B cell (primary cell): ENCODE results near the gene TMC3. TPM values are rescaled to one million over a fixed set of nuclear protein-coding genes. Genes with fewer than 3 reads are reported as not detected.

Experiments used
- ATAC-seq: fragments of 200-7000 bp; cut with Tn5 transposase; one replicate; pipeline ENCODE4 v1.10.0; 2021; ENCODE audit warnings: low read depth, mild to moderate bottlenecking, moderate number of reproducible peaks, moderate library complexity
- CTCF ChIA-PET: fragments of 350-600 bp; sonication (Branson Sonifier 250); formaldehyde crosslinking; loops from one replicate; lab custom pipeline; 2021; ENCODE audit warnings: antibody characterized with exemption, inconsistent platforms; lab: Charles Lee
- POLR2A ChIA-PET: fragments of 350-600 bp; sonication (Branson Sonifier 250); formaldehyde crosslinking; loops from one replicate; lab custom pipeline; 2021; ENCODE audit warnings: antibody characterized with exemption; lab: Charles Lee
- DNase-seq: peaks from one replicate; pipeline ENCODE4 v3.0.0; 2013
- H2AFZ ChIP-seq: 2 replicates; pipeline ENCODE4 v1.6.1; 2012; ENCODE audit warnings: mild to moderate bottlenecking, low read depth, low read length; ENCODE audit not compliant: insufficient read depth, poor library complexity, severe bottlenecking
- H3K27ac ChIP-seq, 2 donors: 1 replicate in 1 of 2; 2 replicates in 1 of 2; pipeline ENCODE4 v1.5.1; 2012 to 2013; ENCODE audit warnings: low read length in 2 of 2, mild to moderate bottlenecking in 2 of 2, moderate library complexity in 1 of 2
- H3K27me3 ChIP-seq, 4 experiments: fragments of 200-600 bp in 1 of 4; sonication (generic) in 1 of 4; replicated peaks in 1 of 4; 1 replicate in 2 of 4; 2 replicates in 2 of 4; pipeline versions ENCODE4 v1.6.1 to v1.7.0; 2013 to 2016; ENCODE audit warnings: low read length in 3 of 4, mild to moderate bottlenecking in 2 of 4, mixed read lengths in 1 of 4, moderate library complexity in 1 of 4; ENCODE audit not compliant: insufficient read depth in 4 of 4, control insufficient read depth in 3 of 4; ENCODE audit errors: control extremely low read depth in 1 of 4
- H3K36me3 ChIP-seq, 2 experiments: replicated peaks in 1 of 2; 1 replicate in 1 of 2; 2 replicates in 1 of 2; pipeline versions ENCODE4 v1.6.1 to v1.7.1; 2013; ENCODE audit warnings: low read length in 1 of 2; ENCODE audit not compliant: insufficient read depth in 2 of 2, control insufficient read depth in 1 of 2; ENCODE audit errors: control extremely low read depth in 1 of 2, extremely low read depth in 1 of 2
- H3K4me1 ChIP-seq, 2 donors: fragments of 200-600 bp in 1 of 2; sonication (generic) in 1 of 2; 1 replicate in 1 of 2; 2 replicates in 1 of 2; pipeline versions ENCODE4 v1.5.1 to v1.6.1; 2013 to 2017; ENCODE audit warnings: low read length in 2 of 2; ENCODE audit not compliant: control insufficient read depth in 2 of 2, insufficient read depth in 2 of 2
- H3K4me2 ChIP-seq: replicated peaks from 2 replicates; pipeline ENCODE3; 2012; ENCODE audit warnings: mild to moderate bottlenecking, low read depth, low read length; ENCODE audit not compliant: poor library complexity, severe bottlenecking
- H3K4me3 ChIP-seq, 5 experiments: fragments of 200-600 bp in 1 of 5; sonication (generic) in 1 of 5; 1 replicate in 3 of 5; 2 replicates in 2 of 5; pipeline versions ENCODE4 v1.5.1 to v1.7.0; 2011 to 2016; ENCODE audit warnings: low read length in 4 of 5, mild to moderate bottlenecking in 4 of 5, low read depth in 2 of 5, control low read depth in 1 of 5, moderate library complexity in 1 of 5; ENCODE audit not compliant: insufficient read depth in 1 of 5; ENCODE audit errors: control extremely low read depth in 1 of 5, extremely low read depth in 1 of 5
- H3K79me2 ChIP-seq: fragments of 200-600 bp; sonication (generic); one replicate; pipeline ENCODE4 v1.6.0; 2016; ENCODE audit warnings: low read length; ENCODE audit not compliant: control insufficient read depth, insufficient read depth
- H3K9ac ChIP-seq: fragments of 200-600 bp; sonication (generic); 2 replicates; pipeline ENCODE4 v1.6.1; 2017; ENCODE audit warnings: mild to moderate bottlenecking, low read length, moderate library complexity
- H3K9me3 ChIP-seq, 3 donors: one replicate each; pipeline versions ENCODE4 v1.6.1 to v1.7.1; 2013; ENCODE audit warnings: low read length in 2 of 3; ENCODE audit not compliant: control insufficient read depth in 2 of 3, insufficient read depth in 1 of 3; ENCODE audit errors: control extremely low read depth in 1 of 3
- H4K20me1 ChIP-seq: 2 replicates; pipeline ENCODE4 v1.6.0; 2012; ENCODE audit warnings: mild to moderate bottlenecking, low read length; ENCODE audit not compliant: insufficient read depth, control insufficient read depth, poor library complexity, severe bottlenecking
- H3K27ac Mint-ChIP-seq: one replicate; pipeline ENCODE4 v1.8.0; 2021; ENCODE audit warnings: mixed read lengths
- H3K27me3 Mint-ChIP-seq: one replicate; pipeline ENCODE4 v1.8.0; 2021; ENCODE audit warnings: mixed read lengths
- H3K4me1 Mint-ChIP-seq: one replicate; pipeline ENCODE4 v1.8.0; 2021; ENCODE audit warnings: mixed read lengths
- H3K4me3 Mint-ChIP-seq: one replicate; pipeline ENCODE4 v1.8.0; 2021; ENCODE audit warnings: mixed read lengths
- H3K9me3 Mint-ChIP-seq: one replicate; pipeline ENCODE4 v1.8.0; 2022; ENCODE audit warnings: mixed read lengths; ENCODE audit not compliant: insufficient read depth
- CTCF ChIP-seq: fragments of 200-600 bp; IDR thresholded peaks from one replicate; pipeline ENCODE4 v1.8.0; 2022; ENCODE audit warnings: antibody characterized with exemption, mild to moderate bottlenecking
- EZH2 ChIP-seq: IDR thresholded peaks from 2 replicates; pipeline ENCODE4 v1.6.1; 2012; ENCODE audit warnings: borderline replicate concordance, low read depth, mild to moderate bottlenecking, moderate library complexity, low read length; ENCODE audit not compliant: insufficient read depth, poor library complexity, severe bottlenecking
- WGBS: methylation state at CpG from one replicate; pipeline ENCODE4 v1.1.5; 2013; ENCODE audit warnings: missing lambda C conversion rate; ENCODE audit not compliant: insufficient coverage; 5-methylcytosine and 5-hydroxymethylcytosine counted together
- intact Hi-C: fragments of 100-400 bp; cut with micrococcal nuclease; formaldehyde crosslinking; loops from one replicate; pipeline ENCODE4 v1.10.0; 2022
- polyA plus RNA-seq: library from polyadenylated mRNA; depleted of rRNA; stranded (reverse); fragments of >200 nt; gene quantifications from 2 replicates; pipeline ENCODE4 v1.2.3, GENCODE V29; 2012
- total RNA-seq, 2 donors: library from RNA; stranded (reverse); fragments of 120-200 nt in 1 of 2; gene quantifications; 1 replicate in 1 of 2; 2 replicates in 1 of 2; pipeline versions ENCODE4 v1.2.3 to v1.2.4, GENCODE V29; 2013 to 2022

The TMC3 gene
- total and polyA plus RNA-seq, 2 donors (not counting 1 experiment from before 2014, with no cell fraction given), result not detected

- no peak for DNase-seq
- ChIA-PET CTCF (no interaction called here), POLR2A (no interaction called here)
- Histone ChIP-seq H3K79me2 (no peaks in the 10 kb centered on the region), H3K36me3 (no peaks in the 10 kb centered on the region), H3K4me2 (no peak overlapping the region), H3K27ac (no peak overlapping the region), H3K27me3 (no peaks in the 10 kb centered on the region), H3K9ac (no peak overlapping the region), H2AFZ (no peak overlapping the region), H3K4me1 (no peaks in the 10 kb centered on the region), H4K20me1 (no peaks in the 10 kb centered on the region), H3K9me3 (no peaks in the 10 kb centered on the region), H3K4me3 (no peak overlapping the region)
- Mint-ChIP-seq H3K4me3 (no peak overlapping the region), H3K27me3 (peaks cover 8% of the 10 kb centered on the region), H3K9me3 (no peaks in the 10 kb centered on the region), H3K27ac (no peak overlapping the region), H3K4me1 (no peaks in the 10 kb centered on the region)
- intact Hi-C loops, result no loop called here
- WGBS, result 96% methylated on average over 3 of the region's 7 CpGs
- TF ChIP-seq CTCF (no peak), EZH2 (no peak)
- no peak for ATAC-seq
These were observed 12.1 kb downstream of the TMC3 start for GRCh38 chr15:81361891-81362290.

- 93% methylated on average over 4 of the region's 5 CpGs for WGBS
- no peak overlapping the region for H2AFZ ChIP-seq
- ChIA-PET POLR2A (no interaction called here), CTCF (no interaction called here)
- intact Hi-C loops, result no loop called here
- Mint-ChIP-seq H3K27me3 (peaks cover 8% of the 10 kb centered on the region), H3K4me1 (no peaks in the 10 kb centered on the region), H3K4me3 (no peak overlapping the region), H3K27ac (no peak overlapping the region), H3K9me3 (no peaks in the 10 kb centered on the region)
- H3K4me1 ChIP-seq, result no peaks in the 10 kb centered on the region
- no peak for DNase-seq
- no peaks in the 10 kb centered on the region for H3K9me3 ChIP-seq
- H3K36me3 ChIP-seq, result no peaks in the 10 kb centered on the region
- no peak overlapping the region for H3K9ac ChIP-seq
- H3K27me3 ChIP-seq, result no peaks in the 10 kb centered on the region
- TF ChIP-seq EZH2 (no peak), CTCF (no peak)
- H3K27ac ChIP-seq, result no peak overlapping the region
- no peak overlapping the region for H3K4me2 ChIP-seq
- no peak for ATAC-seq
- H3K4me3 ChIP-seq, result no peak overlapping the region
- H4K20me1 ChIP-seq, result no peaks in the 10 kb centered on the region
- no peaks in the 10 kb centered on the region for H3K79me2 ChIP-seq
These were observed 13.5 kb downstream of the TMC3 start for GRCh38 chr15:81360491-81360890.
